HG02943 (cell line): ENCODE measurements around the gene SYT15.
"Not testable (repeated sequence)": the region's sequence is repeated elsewhere in the genome, so short reads cannot be mapped to it uniquely, and the experiment has no call there.

Source experiments
- ATAC-seq: cut with Tn5 transposase; IDR thresholded peaks from one replicate; pipeline ENCODE4 v1.9.1; 2021; ENCODE audit warnings: mild to moderate bottlenecking, low read depth, moderate library complexity; ENCODE audit not compliant: unreplicated experiment

The SYT15 gene

GRCh38 chr10:46640005-46640404 is 61.1 kb downstream of the SYT15 start:
- ATAC-seq = not testable (repeated sequence)
